ENCODE results near the gene GPR149.

GPR149 gene

DNA sequence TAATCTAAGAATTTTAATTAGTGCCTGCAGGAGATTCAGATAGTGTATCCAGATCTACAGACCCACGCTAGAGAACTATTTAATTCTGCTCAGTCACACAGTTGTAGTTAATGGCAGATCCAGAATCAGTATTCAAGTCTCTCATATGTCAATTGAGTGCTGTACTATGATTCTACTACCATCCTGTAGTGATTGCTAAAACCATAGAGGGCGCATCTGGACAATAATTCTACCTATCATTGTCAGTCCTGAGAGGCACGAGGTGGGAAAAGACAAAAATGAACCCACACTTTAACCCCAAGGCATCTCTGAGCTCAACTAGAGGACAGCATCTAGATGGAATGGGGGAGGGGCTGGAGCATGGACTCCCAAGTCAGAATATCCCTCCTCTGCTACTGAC, 128.4 kb downstream of the GPR149 start:
- no peaks in the 10 kb centered on the region for H3K27me3 ChIP-seq (ENCODE audit: low read depth, low read length)
- H3K4me3 ChIP-seq (ENCODE audit: low read depth in 1 of 2, low read length in 2 of 2) = no peak overlapping the region
- no peaks in the 10 kb centered on the region for H3K9me3 ChIP-seq (ENCODE audit: control insufficient read depth in 1 of 2, low read length in 2 of 2)
- H3K4me1 ChIP-seq (ENCODE audit: control insufficient read depth in 1 of 2, insufficient read depth in 2 of 2, low read length in 2 of 2) = no peaks in the 10 kb centered on the region
- peaks cover 47 to 50% of the 10 kb centered on the region in 2 donors for H3K36me3 ChIP-seq (ENCODE audit: control insufficient read depth in 1 of 2, insufficient read depth in 2 of 2, low read length in 2 of 2)
- no peak overlapping the region for H3K27ac ChIP-seq (ENCODE audit: low read length)

DNA sequence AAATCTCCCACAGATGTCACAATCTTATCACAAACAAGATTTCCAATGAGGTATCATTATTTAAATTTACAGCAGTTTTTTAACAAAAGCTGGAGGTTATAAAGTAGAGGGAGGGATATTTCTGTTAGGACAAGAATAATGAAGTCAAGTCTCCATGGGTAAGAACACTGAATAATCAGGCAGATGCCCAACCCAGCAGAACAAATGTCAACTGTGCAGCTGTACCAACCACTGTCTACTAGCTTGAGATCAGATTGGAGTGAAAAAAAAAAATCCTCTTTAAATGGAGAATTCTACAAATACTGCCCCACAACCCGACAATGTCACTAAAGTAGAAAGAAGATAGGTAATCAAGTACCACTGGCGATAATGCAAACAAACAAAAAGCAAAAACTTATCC, 136.0 kb downstream of the GPR149 start:
- H3K27me3 ChIP-seq (ENCODE audit: low read depth, low read length) = no peaks in the 10 kb centered on the region
- H3K27ac ChIP-seq (ENCODE audit: low read length) = no peak overlapping the region
- no peaks in the 10 kb centered on the region for H3K4me1 ChIP-seq (ENCODE audit: control insufficient read depth in 1 of 2, insufficient read depth in 2 of 2, low read length in 2 of 2)
- H3K36me3 ChIP-seq (ENCODE audit: control insufficient read depth in 1 of 2, insufficient read depth in 2 of 2, low read length in 2 of 2) = peaks cover 39 to 47% of the 10 kb centered on the region in 2 donors
- H3K4me3 ChIP-seq (ENCODE audit: low read depth in 1 of 2, low read length in 2 of 2) = no peak overlapping the region
- no peaks in the 10 kb centered on the region for H3K9me3 ChIP-seq (ENCODE audit: control insufficient read depth in 1 of 2, low read length in 2 of 2)

DNA sequence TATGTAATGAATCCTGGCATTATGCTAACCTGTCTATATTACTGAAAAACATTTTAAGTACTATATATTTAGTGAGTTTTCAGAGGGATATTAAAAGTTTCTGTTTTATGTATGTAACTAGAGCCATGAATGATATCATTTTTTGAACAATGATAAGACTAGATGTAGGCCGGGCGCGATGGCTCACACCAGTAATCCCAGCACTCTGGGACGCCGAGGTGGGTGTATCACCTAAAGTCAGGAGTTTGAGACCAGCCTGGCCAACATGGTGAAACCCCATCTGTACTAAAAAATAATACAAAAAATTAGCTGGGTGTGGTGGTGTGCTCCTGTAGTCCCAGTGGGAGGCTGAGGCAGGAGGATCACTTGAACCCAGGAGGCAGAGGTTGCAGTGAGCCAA, 139.8 kb downstream of the GPR149 start:
- no peaks in the 10 kb centered on the region for H3K9me3 ChIP-seq (ENCODE audit: control insufficient read depth in 1 of 2, low read length in 2 of 2)
- no peaks in the 10 kb centered on the region for H3K4me1 ChIP-seq (ENCODE audit: control insufficient read depth in 1 of 2, insufficient read depth in 2 of 2, low read length in 2 of 2)
- H3K36me3 ChIP-seq (ENCODE audit: control insufficient read depth in 1 of 2, insufficient read depth in 2 of 2, low read length in 2 of 2) = peaks cover 41 to 48% of the 10 kb centered on the region in 2 donors
- no peak overlapping the region for H3K27ac ChIP-seq (ENCODE audit: low read length)
- H3K27me3 ChIP-seq (ENCODE audit: low read depth, low read length) = no peaks in the 10 kb centered on the region
- no peak overlapping the region for H3K4me3 ChIP-seq (ENCODE audit: low read depth in 1 of 2, low read length in 2 of 2)
